Endodermal cell (in vitro differentiated cells): ENCODE results near the gene IQGAP2. TPM values are rescaled to one million over a fixed set of nuclear protein-coding genes. Genes with fewer than 3 reads are reported as not detected.

Experiments
- DNase-seq: peaks from one replicate; pipeline ENCODE4 v3.0.0-alpha.2; 2017
- H3K27ac ChIP-seq: 2 replicates; pipeline ENCODE4 v1.5.1; 2013; ENCODE audit warnings: mild to moderate bottlenecking, low read depth, low read length, moderate library complexity
- H3K27me3 ChIP-seq: 2 replicates; pipeline ENCODE4 v1.6.1; 2013; ENCODE audit warnings: mild to moderate bottlenecking, low read length, moderate library complexity; ENCODE audit not compliant: insufficient read depth, control insufficient read depth, poor library complexity, severe bottlenecking
- H3K36me3 ChIP-seq: 2 replicates; pipeline ENCODE4 v1.7.0; 2013; ENCODE audit warnings: mild to moderate bottlenecking, low read length, moderate library complexity; ENCODE audit not compliant: control insufficient read depth, insufficient read depth
- H3K4me1 ChIP-seq: one replicate; pipeline ENCODE4 v1.7.0; 2013; ENCODE audit warnings: low read length; ENCODE audit not compliant: control insufficient read depth, insufficient read depth
- H3K4me3 ChIP-seq: 2 replicates; pipeline ENCODE4 v1.5.1; 2013; ENCODE audit warnings: mild to moderate bottlenecking, low read length, moderate library complexity
- H3K9ac ChIP-seq: 2 replicates; pipeline ENCODE4 v1.6.1; 2013; ENCODE audit warnings: mild to moderate bottlenecking, low read length, moderate library complexity; ENCODE audit not compliant: poor library complexity, severe bottlenecking; ENCODE audit errors: extremely low read depth
- H3K9me3 ChIP-seq: 2 replicates; pipeline ENCODE4 v1.6.1; 2013; ENCODE audit warnings: mild to moderate bottlenecking, low read length, moderate library complexity; ENCODE audit not compliant: control insufficient read depth
- H3K27ac Mint-ChIP-seq: 2 replicates; pipeline ENCODE4 v1.8.0; 2020; ENCODE audit warnings: mixed read lengths
- H3K27me3 Mint-ChIP-seq: 2 replicates; pipeline ENCODE4 v1.8.0; 2021; ENCODE audit warnings: mild to moderate bottlenecking, mixed read lengths; ENCODE audit not compliant: insufficient read depth
- H3K36me3 Mint-ChIP-seq: 2 replicates; pipeline ENCODE4 v1.8.0; 2020; ENCODE audit warnings: low read depth, mixed read lengths
- H3K4me1 Mint-ChIP-seq: 2 replicates; pipeline ENCODE4 v1.8.0; 2020; ENCODE audit warnings: mixed read lengths
- H3K4me3 Mint-ChIP-seq: 2 replicates; pipeline ENCODE4 v1.8.0; 2020; ENCODE audit warnings: mild to moderate bottlenecking, moderate library complexity, mixed read lengths
- H3K9me3 Mint-ChIP-seq: 2 replicates; pipeline ENCODE4 v1.8.0; 2020; ENCODE audit warnings: mild to moderate bottlenecking, mixed read lengths
- CTCF ChIP-seq: fragments of 200-600 bp; sonication (generic); conservative IDR thresholded peaks from 2 replicates; pipeline ENCODE4 v1.5.0; 2021; ENCODE audit warnings: antibody characterized with exemption, mild to moderate bottlenecking
- WGBS, 2 experiments: methylation state at CpG; one replicate each; pipeline versions ENCODE4 v1.1.5 to v1.1.7; 2013; ENCODE audit warnings: missing lambda C conversion rate in 2 of 2, mixed read lengths in 1 of 2; ENCODE audit not compliant: insufficient coverage in 1 of 2, insufficient read length in 1 of 2; 5-methylcytosine and 5-hydroxymethylcytosine counted together
- total RNA-seq, 2 donors: library from RNA; stranded (reverse); fragmentation: NEBNext Ultra II Directional in 1 of 2; extraction: Animal tissue kit (Norgen Biotek cat#: 25700) in 1 of 2; gene quantifications; 2 replicates in 1 of 2; 3 replicates in 1 of 2; pipeline ENCODE4 v1.2.1, GENCODE V29; 2021

Gene IQGAP2
- total RNA-seq, 2 donors from 2014 or later, result 8.3 to 19.4 TPM

DNA sequence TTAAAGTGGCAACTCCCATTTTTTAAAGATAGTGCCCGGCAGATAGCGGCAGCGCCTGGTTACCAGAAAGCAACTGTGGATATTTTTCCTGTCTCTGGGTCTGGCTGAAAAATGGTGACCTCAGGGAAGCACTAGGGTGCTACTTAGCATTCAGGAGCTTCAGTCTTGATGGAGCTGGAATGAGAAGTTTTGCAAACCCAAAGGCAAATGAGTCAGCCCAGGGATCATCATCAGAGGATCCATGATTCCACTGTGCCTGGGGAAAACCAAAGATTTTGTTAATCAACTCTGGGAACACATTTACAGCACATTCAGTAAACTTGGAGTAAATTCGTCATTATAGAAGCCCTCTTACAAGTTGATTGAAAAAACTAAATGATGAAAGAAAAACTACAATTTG, 339.5 kb downstream of the IQGAP2 start:
- no peaks in the 10 kb centered on the region for H3K9me3 Mint-ChIP-seq
- TF ChIP-seq CTCF, result no peak
- WGBS, 2 experiments, result 93 to 95% methylated on average over 3 to 4 of the region's 4 CpGs
- no peak overlapping the region for H3K4me3 Mint-ChIP-seq
- Histone ChIP-seq H3K4me1 (no peaks in the 10 kb centered on the region), H3K9me3 (no peaks in the 10 kb centered on the region), H3K9ac (no peak overlapping the region), H3K27ac (no peak overlapping the region), H3K4me3 (no peak overlapping the region), H3K36me3 (no peaks in the 10 kb centered on the region), H3K27me3 (no peaks in the 10 kb centered on the region)
- no peak for DNase-seq
- H3K27ac Mint-ChIP-seq, result no peak overlapping the region
- no peaks in the 10 kb centered on the region for H3K36me3 Mint-ChIP-seq
- no peaks in the 10 kb centered on the region for H3K4me1 Mint-ChIP-seq
- no peaks in the 10 kb centered on the region for H3K27me3 Mint-ChIP-seq

DNA sequence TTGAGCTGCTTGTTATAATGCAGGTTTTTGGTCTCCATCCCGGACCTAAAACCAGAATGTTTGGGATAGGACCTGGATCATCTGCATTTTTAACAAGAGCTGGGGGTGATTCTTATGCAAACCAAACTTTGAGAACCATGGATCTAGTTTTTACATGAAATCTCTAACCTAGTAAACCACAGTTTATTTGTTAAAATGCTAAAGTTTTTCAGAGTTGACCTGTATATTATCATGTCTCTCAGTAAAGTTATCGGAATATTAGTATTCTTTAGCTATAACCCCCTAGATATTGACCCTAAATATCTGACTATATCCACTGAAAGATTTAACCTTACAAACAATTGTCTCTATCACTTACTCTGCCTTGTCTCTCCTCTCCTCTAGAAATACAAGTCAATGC, 341.5 kb downstream of the IQGAP2 start:
- Histone ChIP-seq H3K27me3 (no peaks in the 10 kb centered on the region), H3K4me3 (no peak overlapping the region), H3K9ac (no peak overlapping the region), H3K4me1 (no peaks in the 10 kb centered on the region), H3K9me3 (no peaks in the 10 kb centered on the region), H3K27ac (no peak overlapping the region), H3K36me3 (no peaks in the 10 kb centered on the region)
- H3K36me3 Mint-ChIP-seq, result no peaks in the 10 kb centered on the region
- no peaks in the 10 kb centered on the region for H3K4me1 Mint-ChIP-seq
- TF ChIP-seq CTCF, result no peak
- no peak for DNase-seq
- WGBS, 2 experiments, result 68 to 75% methylated on average over 1 to 2 of the region's 2 CpGs
- H3K9me3 Mint-ChIP-seq, result no peaks in the 10 kb centered on the region
- H3K27ac Mint-ChIP-seq, result no peak overlapping the region
- no peaks in the 10 kb centered on the region for H3K27me3 Mint-ChIP-seq
- no peak overlapping the region for H3K4me3 Mint-ChIP-seq

DNA sequence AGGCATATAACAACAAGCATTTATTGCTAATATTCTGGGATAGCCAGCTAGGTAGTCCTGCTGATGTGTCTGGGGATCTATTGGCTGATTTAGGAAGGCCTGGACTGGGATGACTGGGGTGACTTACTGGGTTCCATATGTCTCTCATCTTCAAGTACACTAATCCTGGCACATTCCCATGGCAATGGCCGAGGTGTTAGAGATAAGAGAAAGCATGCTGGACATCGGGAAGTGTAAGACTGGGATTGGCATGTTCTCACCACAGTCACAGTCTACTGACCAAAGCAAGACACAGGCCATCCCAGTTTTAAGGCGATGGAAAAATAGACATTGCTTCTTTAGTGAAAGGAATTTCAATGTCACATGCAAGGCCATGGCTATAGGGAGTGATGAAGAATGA, 342.6 kb downstream of the IQGAP2 start:
- Mint-ChIP-seq H3K27ac (no peak overlapping the region), H3K4me3 (no peak overlapping the region), H3K9me3 (no peaks in the 10 kb centered on the region)

More for the DNA sequence above, 342.6 kb downstream of the IQGAP2 start:
- Mint-ChIP-seq H3K36me3 (no peaks in the 10 kb centered on the region), H3K4me1 (no peaks in the 10 kb centered on the region), H3K27me3 (no peaks in the 10 kb centered on the region)
- 98 to 100% methylated on average over 3 of the region's 3 CpGs for WGBS, 2 experiments
- no peaks in the 10 kb centered on the region for H3K9me3 ChIP-seq
- H3K4me1 ChIP-seq, result no peaks in the 10 kb centered on the region
- TF ChIP-seq CTCF, result no peak
- no peaks in the 10 kb centered on the region for H3K36me3 ChIP-seq
- no peak for DNase-seq
- H3K9ac ChIP-seq, result no peak overlapping the region
- no peak overlapping the region for H3K4me3 ChIP-seq
- H3K27ac ChIP-seq, result no peak overlapping the region
- H3K27me3 ChIP-seq, result no peaks in the 10 kb centered on the region
